ENCODE data around the gene SLC49A3. TPM values are rescaled to one million over a fixed set of nuclear protein-coding genes. Genes with fewer than 3 reads are reported as not detected.

Gene SLC49A3
- total and polyA plus RNA-seq, 2 of the 13 experiments (the other 11 are each of a cell fraction or from before 2014, with no cell fraction given), result 0.07 to 0.17 TPM

- TF ChIP-seq ZNF784 (CRISPR knock-in tag; IDR thresholded peaks at IDR 0.05; ENCODE audit: borderline replicate concordance) (no peak), ZNF768 (CRISPR knock-in tag; IDR thresholded peaks at IDR 0.05) (no peak), ZNF468 (CRISPR knock-in tag; IDR thresholded peaks at IDR 0.05) (no peak), TCF7 (IDR thresholded peaks at IDR 0.05; ENCODE audit: low read depth) (no peak), HOXA3 (CRISPR knock-in tag; IDR thresholded peaks at IDR 0.05) (no peak; the same call in 1 of the 2 replicates), ATF7 (IDR thresholded peaks at IDR 0.05) (no peak), ATF7 (CRISPR knock-in tag; IDR thresholded peaks at IDR 0.05) (no peak), ZNF772 (CRISPR knock-in tag; IDR thresholded peaks at IDR 0.05) (no peak), PBX3 (CRISPR knock-in tag; IDR thresholded peaks at IDR 0.05; ENCODE audit: borderline replicate concordance) (no peak), SRY (CRISPR knock-in tag; IDR thresholded peaks at IDR 0.05) (no peak; the same call in 1 of the 2 replicates), PCBP1 (IDR thresholded peaks at IDR 0.05; ENCODE audit: borderline replicate concordance, low read depth, low read length) (no peak), AFF4 (CRISPR knock-in tag; IDR thresholded peaks at IDR 0.05) (no peak), POLR2G (IDR thresholded peaks at IDR 0.05; ENCODE audit: low read depth, low read length) (no peak), SNAPC2 (CRISPR knock-in tag; IDR thresholded peaks at IDR 0.05) (0 out of 2 replicates have a peak, but pooled peaks have one; percentile 28), ZNF740 (CRISPR knock-in tag; IDR thresholded peaks at IDR 0.05) (no peak), NAIF1 (CRISPR knock-in tag; IDR thresholded peaks at IDR 0.05; ENCODE audit: borderline replicate concordance) (no peak), ZNF34 (CRISPR knock-in tag; IDR thresholded peaks at IDR 0.05; ENCODE audit: borderline replicate concordance) (no peak), MTA1 (CRISPR knock-in tag; IDR thresholded peaks at IDR 0.05; ENCODE audit: borderline replicate concordance) (no peak), TFE3 (CRISPR knock-in tag; IDR thresholded peaks at IDR 0.05) (no peak), ATF7-NPFF (CRISPR knock-in tag; IDR thresholded peaks at IDR 0.05; ENCODE audit: low read depth) (0 out of 2 replicates have a peak, but pooled peaks have one; percentile 21)
Observed at GRCh38 chr4:673349-674091, 15.4 kb downstream of the SLC49A3 start (continued).
